Measurements from ENCODE around the gene GIGYF2. TPM values are rescaled to one million over a fixed set of nuclear protein-coding genes. Genes with fewer than 3 reads are reported as not detected.

Gene GIGYF2
- total RNA-seq, 1 donor from 2014 or later = 61.1 TPM

- no peaks in the 10 kb centered on the region for H3K36me3 Mint-ChIP-seq (ENCODE audit: low read depth, unreplicated experiment)
- TF ChIP-seq CTCF (IDR thresholded peaks at IDR 0.05; ENCODE audit: unreplicated experiment) = no peak
- peak overlapping the region; percentile 28 for H3K27ac Mint-ChIP-seq (ENCODE audit: unreplicated experiment)
- no peaks in the 10 kb centered on the region for H3K9me3 Mint-ChIP-seq (ENCODE audit: unreplicated experiment)
- DNase-seq (ENCODE audit: low spot score) = no peak
- H3K4me1 Mint-ChIP-seq (ENCODE audit: unreplicated experiment) = peaks cover 11% of the 10 kb centered on the region
- no peak overlapping the region for H3K4me3 Mint-ChIP-seq (ENCODE audit: unreplicated experiment)
- peaks cover 4% of the 10 kb centered on the region for H3K27me3 Mint-ChIP-seq (ENCODE audit: unreplicated experiment)
Measured at GRCh38 chr2:232741972-232742371, 44.8 kb downstream of the GIGYF2 start.

GRCh38 chr2:232744963-232745362 is 47.8 kb downstream of the GIGYF2 start:
- no peak for DNase-seq (ENCODE audit: low spot score)
- Mint-ChIP-seq H3K4me1 (ENCODE audit: unreplicated experiment) (peaks cover 11% of the 10 kb centered on the region), H3K27me3 (ENCODE audit: unreplicated experiment) (peaks cover 4% of the 10 kb centered on the region), H3K36me3 (ENCODE audit: low read depth, unreplicated experiment) (no peaks in the 10 kb centered on the region), H3K4me3 (ENCODE audit: unreplicated experiment) (no peak overlapping the region), H3K27ac (ENCODE audit: unreplicated experiment) (no peak overlapping the region), H3K9me3 (ENCODE audit: unreplicated experiment) (no peaks in the 10 kb centered on the region)
- no peak for TF ChIP-seq CTCF (IDR thresholded peaks at IDR 0.05; ENCODE audit: unreplicated experiment)

- TF ChIP-seq CTCF (IDR thresholded peaks at IDR 0.05; ENCODE audit: unreplicated experiment) = no peak
- Mint-ChIP-seq H3K4me1 (ENCODE audit: unreplicated experiment) (no peaks in the 10 kb centered on the region), H3K9me3 (ENCODE audit: unreplicated experiment) (no peaks in the 10 kb centered on the region), H3K4me3 (ENCODE audit: unreplicated experiment) (no peak overlapping the region), H3K36me3 (ENCODE audit: low read depth, unreplicated experiment) (peaks cover 7% of the 10 kb centered on the region), H3K27ac (ENCODE audit: unreplicated experiment) (no peak overlapping the region), H3K27me3 (ENCODE audit: unreplicated experiment) (peaks cover 2% of the 10 kb centered on the region)
- no peak for DNase-seq (ENCODE audit: low spot score)
Measured at GRCh38 chr2:232748038-232748437, 50.9 kb downstream of the GIGYF2 start.

- no peak for TF ChIP-seq CTCF (IDR thresholded peaks at IDR 0.05; ENCODE audit: unreplicated experiment)
- DNase-seq (ENCODE audit: low spot score) = no peak
- H3K9me3 Mint-ChIP-seq (ENCODE audit: unreplicated experiment) = no peaks in the 10 kb centered on the region
- peak overlapping the region; percentile 15 for H3K4me3 Mint-ChIP-seq (ENCODE audit: unreplicated experiment)
- no peaks in the 10 kb centered on the region for H3K4me1 Mint-ChIP-seq (ENCODE audit: unreplicated experiment)
- H3K27ac Mint-ChIP-seq (ENCODE audit: unreplicated experiment) = no peak overlapping the region
- H3K27me3 Mint-ChIP-seq (ENCODE audit: unreplicated experiment) = peaks cover 2% of the 10 kb centered on the region
- H3K36me3 Mint-ChIP-seq (ENCODE audit: low read depth, unreplicated experiment) = peaks cover 10% of the 10 kb centered on the region
Measured at GRCh38 chr2:232749331-232749730, 52.2 kb downstream of the GIGYF2 start.

- Mint-ChIP-seq H3K9me3 (ENCODE audit: unreplicated experiment) (no peaks in the 10 kb centered on the region), H3K4me1 (ENCODE audit: unreplicated experiment) (no peaks in the 10 kb centered on the region)
- TF ChIP-seq CTCF (IDR thresholded peaks at IDR 0.05; ENCODE audit: unreplicated experiment) = no peak
Measured at GRCh38 chr2:232750135-232750671, 53.1 kb downstream of the GIGYF2 start.

More at GRCh38 chr2:232750135-232750671, 53.1 kb downstream of the GIGYF2 start:
- H3K4me3 Mint-ChIP-seq (ENCODE audit: unreplicated experiment) = no peak overlapping the region
- no peaks in the 10 kb centered on the region for H3K27me3 Mint-ChIP-seq (ENCODE audit: unreplicated experiment)
- H3K36me3 Mint-ChIP-seq (ENCODE audit: low read depth, unreplicated experiment) = peaks cover 10% of the 10 kb centered on the region
- no peak for DNase-seq (ENCODE audit: low spot score)
- no peak overlapping the region for H3K27ac Mint-ChIP-seq (ENCODE audit: unreplicated experiment)
